ENCODE results near the gene FAM53B. TPM values are rescaled to one million over a fixed set of nuclear protein-coding genes. Genes with fewer than 3 reads are reported as not detected.

FAM53B gene
- total and polyA plus RNA-seq, 12 donors = 11.6 to 42.9 (median 29.1) TPM

GRCh38 chr10:124575107-124576035, 168.8 kb downstream of the FAM53B start:
- H3K27me3 ChIP-seq = no peaks in the 10 kb centered on the region
- TF ChIP-seq CTCF (IDR thresholded peaks at IDR 0.05) = no peak
- H3K9me3 ChIP-seq = peaks cover 0 to 8% (median 0%) of the 10 kb centered on the region in 11 donors
- 91 to 92% methylated on average over 22 of the region's 22 CpGs for WGBS, 2 donors
- ATAC-seq = no peak
- intact Hi-C loops (cut with DNase I) = no loop called here
- H3K27ac ChIP-seq = no peak overlapping the region
- DNase-seq = no peak
- H3K4me1 ChIP-seq = peaks cover 0 to 9% (median 0%) of the 10 kb centered on the region in 9 donors
- H3K36me3 ChIP-seq = no peaks in the 10 kb centered on the region
- no peak overlapping the region for H3K4me3 ChIP-seq

GRCh38 chr10:124574456-124575070, 169.6 kb downstream of the FAM53B start:
- ATAC-seq (no peak), DNase-seq (no peak)
- Histone ChIP-seq H3K4me3 (no peak overlapping the region), H3K27me3 (no peaks in the 10 kb centered on the region), H3K27ac (no peak overlapping the region), H3K36me3 (no peaks in the 10 kb centered on the region), H3K9me3 (no peaks in the 10 kb centered on the region), H3K4me1 (peaks cover 0 to 7% (median 0%) of the 10 kb centered on the region in 9 donors)
- TF ChIP-seq CTCF (IDR thresholded peaks at IDR 0.05) = no peak
- intact Hi-C loops (cut with DNase I) = no loop called here
- WGBS, 2 donors = 93 to 94% methylated on average over 14 of the region's 14 CpGs

- Histone ChIP-seq H3K27ac (no peak overlapping the region), H3K36me3 (no peaks in the 10 kb centered on the region), H3K4me3 (no peak overlapping the region), H3K27me3 (no peaks in the 10 kb centered on the region), H3K9me3 (no peaks in the 10 kb centered on the region), H3K4me1 (peaks cover 0 to under 1% (median 0%) of the 10 kb centered on the region in 9 donors)
- no peak for ATAC-seq
- 91 to 95% methylated on average over 31 of the region's 31 CpGs for WGBS, 2 donors
- intact Hi-C loops (cut with DNase I) = no loop called here
- no peak for TF ChIP-seq CTCF (IDR thresholded peaks at IDR 0.05)
- no peak for DNase-seq
Measured at GRCh38 chr10:124573726-124574455, 170.3 kb downstream of the FAM53B start.

- H3K27ac ChIP-seq = no peak overlapping the region
- TF ChIP-seq CTCF (IDR thresholded peaks at IDR 0.05) = no peak
- WGBS, 2 donors = 84 to 88% methylated on average over 11 of the region's 11 CpGs
- no peaks in the 10 kb centered on the region for H3K36me3 ChIP-seq
- intact Hi-C loops (cut with DNase I) = no loop called here
- no peaks in the 10 kb centered on the region for H3K4me1 ChIP-seq
- no peak for DNase-seq
- no peaks in the 10 kb centered on the region for H3K27me3 ChIP-seq
- ATAC-seq = no peak
- no peaks in the 10 kb centered on the region for H3K9me3 ChIP-seq
- H3K4me3 ChIP-seq = no peak overlapping the region
Measured at GRCh38 chr10:124572751-124573150, 171.4 kb downstream of the FAM53B start.
